Stimulated activated naive CD8-positive, alpha-beta T cell treated with anti-CD3 and anti-CD28 coated beads, Interleukin-15, Interleukin-2, amounts not matched to agents 100 ng/mL and 50 ng/mL, for 24 hours (primary cell): Measurements from ENCODE around the gene PRSS12.
"Not testable (repeated sequence)": the region's sequence is repeated elsewhere in the genome, so short reads cannot be mapped to it uniquely, and the experiment has no call there.

Source experiments
- H3K27ac Mint-ChIP-seq: one replicate; pipeline ENCODE4 v1.8.0; 2021; ENCODE audit warnings: mild to moderate bottlenecking, mixed read lengths
- H3K27me3 Mint-ChIP-seq: one replicate; pipeline ENCODE4 v1.8.0; 2021; ENCODE audit warnings: mixed read lengths
- H3K36me3 Mint-ChIP-seq: one replicate; pipeline ENCODE4 v1.8.0; 2021; ENCODE audit warnings: low read depth, mixed read lengths
- H3K4me1 Mint-ChIP-seq: one replicate; pipeline ENCODE4 v1.8.0; 2021; ENCODE audit warnings: low read depth, mixed read lengths
- H3K4me3 Mint-ChIP-seq: one replicate; pipeline ENCODE4 v1.8.0; 2021; ENCODE audit warnings: mild to moderate bottlenecking, mixed read lengths
- H3K9me3 Mint-ChIP-seq: one replicate; pipeline ENCODE4 v1.8.0; 2021; ENCODE audit warnings: mixed read lengths

Gene PRSS12

GRCh38 chr4:118352843-118353533 lies at the start of gene PRSS12:
TSS of gene PRSS12 (minus strand) at chr4:118353003. CDS start at chr4:118352720, 283 bp downstream.
- Mint-ChIP-seq H3K27me3 (peaks cover 75% of the 10 kb centered on the region), H3K9me3 (no peaks in the 10 kb centered on the region), H3K4me1 (peaks cover 14% of the 10 kb centered on the region), H3K36me3 (no peaks in the 10 kb centered on the region), H3K27ac (no peak within 1 kb of the TSS), H3K4me3 (peak within 1 kb of the TSS; percentile 68)

- Mint-ChIP-seq H3K27ac (no peak overlapping the region), H3K4me1 (no peaks in the 10 kb centered on the region), H3K4me3 (no peak overlapping the region), H3K27me3 (peaks cover 15% of the 10 kb centered on the region), H3K9me3 (no peaks in the 10 kb centered on the region), H3K36me3 (no peaks in the 10 kb centered on the region)
These were observed 47.6 kb upstream of the PRSS12 start for GRCh38 chr4:118400356-118400755.

- peaks cover 12% of the 10 kb centered on the region for H3K27me3 Mint-ChIP-seq
- not testable (repeated sequence) for H3K4me1 Mint-ChIP-seq, H3K4me3 Mint-ChIP-seq, H3K9me3 Mint-ChIP-seq, H3K36me3 Mint-ChIP-seq, H3K27ac Mint-ChIP-seq
These were observed 47.1 kb upstream of the PRSS12 start for GRCh38 chr4:118399883-118400282.

- H3K27me3 Mint-ChIP-seq = peaks cover 9% of the 10 kb centered on the region
- H3K36me3 Mint-ChIP-seq = no peaks in the 10 kb centered on the region
- H3K4me3 Mint-ChIP-seq = no peak overlapping the region
- H3K9me3 Mint-ChIP-seq = no peaks in the 10 kb centered on the region
- H3K4me1 Mint-ChIP-seq = no peaks in the 10 kb centered on the region
- no peak overlapping the region for H3K27ac Mint-ChIP-seq
These were observed 45.7 kb upstream of the PRSS12 start for GRCh38 chr4:118398226-118399090.

- H3K9me3 Mint-ChIP-seq = peaks cover 4% of the 10 kb centered on the region
- peaks cover 13% of the 10 kb centered on the region for H3K27me3 Mint-ChIP-seq
- H3K4me1 Mint-ChIP-seq = no peaks in the 10 kb centered on the region
- no peaks in the 10 kb centered on the region for H3K36me3 Mint-ChIP-seq
- H3K4me3 Mint-ChIP-seq = no peak overlapping the region
- no peak overlapping the region for H3K27ac Mint-ChIP-seq
These were observed 44.8 kb upstream of the PRSS12 start for GRCh38 chr4:118397623-118397979.

- Mint-ChIP-seq H3K27ac (no peak overlapping the region), H3K4me3 (no peak overlapping the region), H3K36me3 (no peaks in the 10 kb centered on the region), H3K27me3 (peaks cover 13% of the 10 kb centered on the region), H3K9me3 (peaks cover 4% of the 10 kb centered on the region), H3K4me1 (no peaks in the 10 kb centered on the region)
These were observed 44.2 kb upstream of the PRSS12 start for GRCh38 chr4:118396881-118397622.

- Mint-ChIP-seq H3K9me3 (peaks cover 4% of the 10 kb centered on the region), H3K27ac (no peak overlapping the region), H3K4me3 (no peak overlapping the region), H3K36me3 (no peaks in the 10 kb centered on the region), H3K27me3 (peaks cover 4% of the 10 kb centered on the region), H3K4me1 (no peaks in the 10 kb centered on the region)
These were observed 42.3 kb upstream of the PRSS12 start for GRCh38 chr4:118395057-118395644.

GRCh38 chr4:118392509-118392908 lies 39.7 kb upstream of the PRSS12 start:
- H3K4me3 Mint-ChIP-seq, H3K36me3 Mint-ChIP-seq, H3K27ac Mint-ChIP-seq, H3K4me1 Mint-ChIP-seq: not testable (repeated sequence)
- H3K9me3 Mint-ChIP-seq = peaks cover 11% of the 10 kb centered on the region
- H3K27me3 Mint-ChIP-seq = peaks cover 12% of the 10 kb centered on the region

- Mint-ChIP-seq H3K36me3 (no peaks in the 10 kb centered on the region), H3K27ac (no peak overlapping the region), H3K4me3 (no peak overlapping the region), H3K4me1 (no peaks in the 10 kb centered on the region), H3K27me3 (peaks cover 12% of the 10 kb centered on the region), H3K9me3 (peaks cover 17% of the 10 kb centered on the region)
These were observed 37.3 kb upstream of the PRSS12 start for GRCh38 chr4:118390121-118390520.

- H3K9me3 Mint-ChIP-seq = peaks cover 17% of the 10 kb centered on the region
- H3K36me3 Mint-ChIP-seq = no peaks in the 10 kb centered on the region
- H3K27ac Mint-ChIP-seq = no peak overlapping the region
- no peak overlapping the region for H3K4me3 Mint-ChIP-seq
- H3K4me1 Mint-ChIP-seq = no peaks in the 10 kb centered on the region
- peaks cover 12% of the 10 kb centered on the region for H3K27me3 Mint-ChIP-seq
These were observed 36.9 kb upstream of the PRSS12 start for GRCh38 chr4:118389721-118390120.

GRCh38 chr4:118388606-118389005 lies 35.8 kb upstream of the PRSS12 start:
- Mint-ChIP-seq H3K4me3 (no peak overlapping the region), H3K9me3 (peaks cover 17% of the 10 kb centered on the region), H3K4me1 (no peaks in the 10 kb centered on the region), H3K27ac (no peak overlapping the region), H3K36me3 (no peaks in the 10 kb centered on the region), H3K27me3 (peaks cover 12% of the 10 kb centered on the region)

GRCh38 chr4:118381902-118382301 lies 29.1 kb upstream of the PRSS12 start:
- H3K4me1 Mint-ChIP-seq = no peaks in the 10 kb centered on the region
- H3K4me3 Mint-ChIP-seq = no peak overlapping the region
- no peak overlapping the region for H3K27ac Mint-ChIP-seq
- peaks cover 5% of the 10 kb centered on the region for H3K9me3 Mint-ChIP-seq
- no peaks in the 10 kb centered on the region for H3K36me3 Mint-ChIP-seq
- H3K27me3 Mint-ChIP-seq = peaks cover 7% of the 10 kb centered on the region

- Mint-ChIP-seq H3K36me3 (no peaks in the 10 kb centered on the region), H3K4me1 (no peaks in the 10 kb centered on the region), H3K27me3 (peaks cover 16% of the 10 kb centered on the region), H3K4me3 (no peak overlapping the region), H3K9me3 (no peaks in the 10 kb centered on the region), H3K27ac (no peak overlapping the region)
These were observed 20.9 kb upstream of the PRSS12 start for GRCh38 chr4:118373614-118374255.

- H3K9me3 Mint-ChIP-seq = no peaks in the 10 kb centered on the region
- no peaks in the 10 kb centered on the region for H3K4me1 Mint-ChIP-seq
- H3K36me3 Mint-ChIP-seq = no peaks in the 10 kb centered on the region
- H3K27ac Mint-ChIP-seq = no peak overlapping the region
- no peak overlapping the region for H3K4me3 Mint-ChIP-seq
- H3K27me3 Mint-ChIP-seq = peaks cover 16% of the 10 kb centered on the region
These were observed 19.4 kb upstream of the PRSS12 start for GRCh38 chr4:118372251-118372650.
